ENCODE data around the gene MRPL11. TPM values are rescaled to one million over a fixed set of nuclear protein-coding genes. Genes with fewer than 3 reads are reported as not detected.

MRPL11 gene
- total and polyA plus RNA-seq, 8 donors, result 15.7 to 30.2 (median 22.3) TPM

DNA sequence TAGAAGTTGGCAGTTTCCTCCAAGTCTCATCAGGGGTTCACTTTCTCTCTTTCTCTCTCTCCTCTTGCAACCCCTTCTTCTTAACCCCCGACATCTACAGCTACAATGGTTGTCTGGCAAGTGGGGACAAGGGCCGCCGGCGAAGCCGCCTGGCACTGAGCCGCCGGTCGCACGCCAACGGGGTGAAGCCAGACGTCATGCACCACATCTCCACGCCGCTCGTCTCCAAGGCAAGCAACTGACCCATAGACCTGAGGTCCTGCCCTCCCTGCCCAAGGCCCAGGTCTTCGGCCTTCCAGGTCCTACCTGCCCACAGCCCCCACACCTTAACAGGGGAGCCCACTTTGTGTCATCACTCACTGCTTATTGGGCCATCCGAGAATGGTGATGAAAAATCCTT is 32.5 kb upstream of the MRPL11 start:
- DNase-seq (no peak), ATAC-seq (no peak), FAIRE-seq (no peak)
- Histone ChIP-seq H3K27me3 (no peaks in the 10 kb centered on the region), H3K4me1 (peaks cover 0 to 5% (median 0%) of the 10 kb centered on the region in 3 donors), H3K36me3 (no peaks in the 10 kb centered on the region), H3K4me3 (no peak overlapping the region), H3K9me3 (no peaks in the 10 kb centered on the region), H3K27ac (no peak overlapping the region)
- WGBS, 2 donors, result 94% methylated on average over 16 of the region's 16 CpGs
- TF ChIP-seq CTCF (IDR thresholded peaks at IDR 0.05), result no peak
- intact Hi-C loops (cut with DNase I), result no loop called here

GRCh38 chr11:66470015-66470414 is 31.4 kb upstream of the MRPL11 start:
- TF ChIP-seq CTCF (IDR thresholded peaks at IDR 0.05), result no peak

GRCh38 chr11:66469441-66469840 is 30.8 kb upstream of the MRPL11 start:
- FAIRE-seq (no peak), ATAC-seq (no peak), DNase-seq (no peak)
- no peak overlapping the region for H3K4me3 ChIP-seq
- H3K36me3 ChIP-seq, result no peaks in the 10 kb centered on the region
- H3K4me1 ChIP-seq, result peaks cover 0 to 5% (median 0%) of the 10 kb centered on the region in 3 donors
- no peaks in the 10 kb centered on the region for H3K9me3 ChIP-seq
- H3K27me3 ChIP-seq, result no peaks in the 10 kb centered on the region
- intact Hi-C loops (cut with DNase I), result no loop called here
- no peak for TF ChIP-seq CTCF (IDR thresholded peaks at IDR 0.05)
- 89 to 100% methylated on average over 1 of the region's 1 CpG for WGBS, 2 donors
- H3K27ac ChIP-seq, result no peak overlapping the region

More at GRCh38 chr11:66470015-66470414, 31.4 kb upstream of the MRPL11 start:
- no peak for DNase-seq
- Histone ChIP-seq H3K9me3 (no peaks in the 10 kb centered on the region), H3K4me1 (peaks cover 0 to 5% (median 0%) of the 10 kb centered on the region in 3 donors), H3K4me3 (no peak overlapping the region), H3K27ac (no peak overlapping the region), H3K36me3 (no peaks in the 10 kb centered on the region), H3K27me3 (no peaks in the 10 kb centered on the region)
- 87 to 88% methylated on average over 3 of the region's 3 CpGs for WGBS, 2 donors
- no peak for FAIRE-seq
- intact Hi-C loops (cut with DNase I), result no loop called here
- no peak for ATAC-seq

DNA sequence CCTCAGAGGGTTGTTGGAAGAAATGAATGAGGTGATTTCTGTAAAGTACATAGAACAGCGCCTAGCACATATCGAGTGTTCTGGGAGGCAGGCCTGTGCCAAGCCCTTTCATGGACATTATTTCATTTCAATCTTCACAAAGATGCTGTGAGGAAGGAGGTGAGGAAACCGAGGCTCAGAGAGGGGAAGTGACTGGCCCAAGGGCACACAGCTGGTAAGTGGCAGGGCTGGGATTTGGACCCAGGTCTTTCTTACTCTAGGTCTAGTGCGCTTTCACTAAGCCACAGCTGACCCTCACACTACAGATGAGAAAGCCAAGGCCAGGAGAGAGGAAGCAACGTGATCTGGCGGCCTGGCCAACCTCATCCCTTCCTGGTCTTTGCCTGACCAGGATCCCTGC is 30.0 kb upstream of the MRPL11 start:
- no peak for DNase-seq
- Histone ChIP-seq H3K27ac (no peak overlapping the region), H3K4me3 (no peak overlapping the region), H3K36me3 (no peaks in the 10 kb centered on the region), H3K4me1 (peaks cover 0 to 5% (median 0%) of the 10 kb centered on the region in 3 donors), H3K27me3 (no peaks in the 10 kb centered on the region), H3K9me3 (no peaks in the 10 kb centered on the region)
- FAIRE-seq, result no peak
- no peak for ATAC-seq
- intact Hi-C loops (cut with DNase I), result no loop called here
- no peak for TF ChIP-seq CTCF (IDR thresholded peaks at IDR 0.05)
- 68 to 80% methylated on average over 6 of the region's 6 CpGs for WGBS, 2 donors

GRCh38 chr11:66467756-66468155 is 29.1 kb upstream of the MRPL11 start:
- Histone ChIP-seq H3K27me3 (no peaks in the 10 kb centered on the region), H3K4me1 (peaks cover 0 to 5% (median 0%) of the 10 kb centered on the region in 3 donors), H3K27ac (no peak overlapping the region), H3K4me3 (peak overlapping the region in 2 of 4 donors; percentile 51 to 66), H3K36me3 (no peaks in the 10 kb centered on the region), H3K9me3 (no peaks in the 10 kb centered on the region)
- 34 to 42% methylated on average over 4 to 6 of the region's 6 CpGs for WGBS, 2 donors
- ATAC-seq (peak in 3 of 4 donors; percentile 4 to 48 (median 23)), DNase-seq (peak in 3 of 6 donors; percentile 33 to 48 (median 42)), FAIRE-seq (no peak)
- TF ChIP-seq CTCF (IDR thresholded peaks at IDR 0.05), result no peak
- intact Hi-C loops (cut with DNase I), result no loop called here
